Hematopoietic multipotent progenitor cell treated with erythropoietin and hydrocortisone succinate and interleukin-3 and kit ligand, for 8 days (in vitro differentiated cells): ENCODE results near the gene APBA1.

Experiments
- DNase-seq: peaks from one replicate; pipeline ENCODE4 v3.0.0-alpha.2; 2015

Gene APBA1

GRCh38 chr9:69655065-69655464 lies 17.1 kb downstream of the APBA1 start:
- DNase-seq: no peak

GRCh38 chr9:69653261-69653660 lies 18.9 kb downstream of the APBA1 start:
- DNase-seq: no peak

DNA sequence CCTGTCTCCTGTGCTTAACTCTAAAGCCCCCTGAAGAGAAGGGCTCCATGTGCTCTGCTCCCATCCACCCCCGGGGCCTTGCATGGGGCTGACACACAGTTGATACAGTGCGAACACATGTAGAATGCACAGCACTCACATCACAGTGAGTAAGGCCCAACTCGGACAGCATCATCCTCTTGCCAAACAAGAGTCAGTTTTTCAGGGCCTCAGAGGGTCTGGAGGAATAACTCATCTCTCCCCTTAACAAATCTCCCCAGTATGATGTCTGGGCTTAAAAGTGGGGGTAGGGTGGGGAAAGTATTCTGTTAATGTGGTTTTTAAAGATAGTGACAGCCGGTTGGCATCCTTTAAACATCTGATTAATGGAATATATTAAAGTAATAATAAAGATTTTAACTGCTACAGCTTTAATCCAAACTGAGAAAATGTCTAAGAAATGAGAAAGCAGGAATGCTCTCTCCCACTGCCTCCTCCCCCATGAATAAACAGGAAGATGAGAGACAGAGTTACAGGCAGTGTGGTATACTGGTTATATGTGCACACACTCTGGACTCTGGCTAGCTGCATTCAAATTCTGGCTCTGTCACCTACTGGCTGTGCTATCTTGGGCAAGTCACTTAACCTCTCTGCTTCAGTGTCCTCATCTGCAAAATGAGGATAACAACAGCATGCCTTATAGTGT lies 22.5 kb downstream of the APBA1 start:
- DNase-seq: no peak

GRCh38 chr9:69647804-69648203 lies 24.4 kb downstream of the APBA1 start:
- no peak for DNase-seq

GRCh38 chr9:69646810-69647209 lies 25.4 kb downstream of the APBA1 start:
- no peak for DNase-seq

GRCh38 chr9:69645488-69645887 lies 26.7 kb downstream of the APBA1 start:
- DNase-seq: no peak

- no peak for DNase-seq
Observed at GRCh38 chr9:69643098-69643497, 29.1 kb downstream of the APBA1 start.

GRCh38 chr9:69637817-69638200 lies 34.4 kb downstream of the APBA1 start:
- no peak for DNase-seq

DNA sequence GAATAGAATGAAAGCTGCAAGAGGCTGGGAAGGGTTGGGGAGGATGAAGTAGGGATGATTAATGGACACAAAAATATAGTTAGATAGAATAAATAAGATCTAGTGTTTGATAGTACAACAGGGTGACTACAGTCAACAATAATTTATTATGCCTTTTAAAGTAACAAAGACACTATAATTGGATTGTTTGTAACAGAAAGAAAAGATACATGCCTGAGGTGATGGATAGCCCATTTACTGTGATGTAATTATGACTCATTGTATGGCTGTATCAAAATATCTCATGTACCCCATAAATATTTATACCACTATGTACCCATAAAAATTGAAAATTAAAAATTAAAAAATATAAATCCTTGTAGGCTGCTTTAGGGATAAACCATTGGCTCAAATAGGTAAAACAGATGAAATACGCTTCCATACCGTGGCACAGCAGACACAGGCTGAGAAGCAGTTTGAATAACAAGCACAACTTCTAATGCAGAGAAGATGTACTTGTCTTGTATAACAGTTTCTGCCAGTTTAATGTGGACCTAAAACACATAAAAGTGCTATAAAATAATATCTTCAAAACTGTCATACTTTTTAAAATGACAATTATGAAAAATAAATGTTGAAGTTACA lies 34.9 kb downstream of the APBA1 start:
- no peak for DNase-seq

DNA sequence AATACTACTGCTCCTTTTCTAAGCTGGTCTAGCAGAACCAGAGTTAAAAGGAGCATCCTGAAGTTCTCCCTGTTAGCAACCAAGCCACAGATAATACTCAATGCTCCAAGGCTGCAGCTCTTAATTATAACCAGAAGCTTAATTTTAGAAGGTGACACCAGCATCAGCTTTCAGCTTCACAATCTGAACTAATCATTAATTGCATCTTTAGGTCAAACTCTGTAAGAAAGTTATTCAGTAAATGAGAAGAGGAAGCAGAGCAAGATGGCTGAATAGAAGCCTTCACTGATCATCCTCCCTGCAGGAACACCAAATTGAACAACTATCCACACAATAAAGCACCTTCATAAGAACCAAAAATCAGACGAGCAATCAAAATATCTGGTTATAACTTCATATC lies 38.5 kb downstream of the APBA1 start:
- DNase-seq: no peak

DNA sequence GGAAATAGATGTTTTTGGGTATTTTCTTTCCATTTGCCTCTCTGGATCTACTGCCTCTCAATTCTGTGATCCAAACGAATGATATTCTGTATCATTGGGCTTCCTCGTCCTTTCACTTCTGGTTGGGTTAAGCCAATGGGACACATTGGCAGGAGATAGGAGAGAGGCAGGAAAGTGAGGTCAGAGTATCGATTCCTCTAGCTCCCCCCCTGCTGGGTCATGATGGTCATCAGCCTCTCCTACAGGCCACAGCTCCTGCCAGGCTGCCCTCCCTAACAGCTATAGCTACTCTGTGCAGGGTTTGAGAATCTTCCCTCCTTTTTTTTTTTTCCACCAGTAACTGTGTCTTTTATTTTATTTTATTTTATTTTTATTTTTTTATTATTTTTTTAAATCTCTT lies 39.4 kb downstream of the APBA1 start:
- DNase-seq: no peak

GRCh38 chr9:69627281-69627680 lies 44.9 kb downstream of the APBA1 start:
- no peak for DNase-seq

- no peak for DNase-seq
Observed at GRCh38 chr9:69623276-69623675, 48.9 kb downstream of the APBA1 start.

DNA sequence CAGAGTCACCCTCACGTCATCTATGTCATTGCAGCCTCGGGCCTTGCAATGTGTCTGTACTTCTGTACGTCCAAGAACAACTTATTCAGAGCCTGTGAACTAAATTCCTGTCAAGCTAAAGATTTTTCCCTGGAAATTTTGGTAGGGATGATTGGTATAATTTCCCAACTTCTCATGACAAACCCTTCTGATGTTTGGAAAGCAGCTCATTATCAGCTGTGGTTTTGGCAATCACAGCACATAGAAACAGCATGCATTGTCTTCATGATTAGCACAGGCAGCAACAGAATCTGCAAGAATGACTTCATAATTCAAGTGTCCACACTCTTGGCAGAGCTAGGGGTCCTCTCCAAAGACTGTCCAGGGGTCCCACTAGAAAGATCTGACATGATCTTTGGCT lies 49.5 kb downstream of the APBA1 start:
- DNase-seq: no peak

DNA sequence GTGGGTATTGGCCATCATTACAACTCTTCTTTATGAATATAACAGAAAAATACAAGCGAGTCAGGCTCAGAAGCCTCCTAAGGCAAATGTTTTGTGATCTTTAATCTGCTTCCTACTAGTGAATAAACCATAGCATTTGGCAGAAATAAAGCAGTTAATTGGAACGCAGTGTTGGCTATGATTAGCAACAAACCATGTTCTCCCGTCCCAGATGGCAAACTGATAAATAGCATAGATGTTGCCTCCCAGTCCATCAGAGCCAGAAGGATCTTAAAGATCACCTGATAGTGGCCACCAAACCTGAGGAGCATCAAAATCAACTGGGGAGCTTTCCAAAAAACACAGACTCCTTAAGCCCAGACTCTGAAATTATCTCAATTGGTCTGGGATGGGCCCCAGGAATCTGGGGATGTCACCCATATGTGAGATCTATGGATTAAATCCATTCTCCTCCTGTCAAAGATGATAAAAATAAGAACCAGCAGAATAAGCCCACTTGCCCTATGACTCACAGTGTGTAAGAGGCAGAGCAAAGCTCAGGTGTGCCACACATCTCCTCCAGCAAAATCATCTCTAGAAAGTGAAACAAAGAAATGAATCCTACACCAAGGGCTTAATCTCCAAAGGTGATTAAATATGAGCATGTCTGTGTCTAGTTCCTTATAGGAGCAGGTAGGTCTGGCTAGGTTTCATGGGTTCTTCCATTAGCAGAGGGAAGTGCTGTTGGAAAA lies 50.3 kb downstream of the APBA1 start:
- DNase-seq: no peak

- no peak for DNase-seq
Observed at GRCh38 chr9:69620731-69621130, 51.4 kb downstream of the APBA1 start.

DNA sequence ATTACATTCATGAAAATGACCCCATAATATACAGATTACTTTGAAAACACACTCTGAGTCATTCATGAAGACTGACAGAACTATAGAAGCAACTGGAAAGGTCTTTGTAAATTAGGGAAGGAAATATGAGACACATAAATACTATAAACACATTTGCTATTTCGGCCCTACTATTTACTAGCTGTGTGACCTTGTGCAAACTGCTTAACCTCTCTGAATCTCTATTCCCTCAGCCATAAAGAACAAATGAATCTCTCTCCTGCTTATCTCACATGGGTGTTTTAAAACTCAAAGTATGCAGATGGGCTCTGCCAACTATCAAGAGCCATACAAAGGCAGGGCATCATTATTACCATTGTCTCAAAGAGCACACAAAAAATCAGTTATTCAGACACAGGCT lies 52.9 kb downstream of the APBA1 start:
- no peak for DNase-seq

- DNase-seq: no peak
Observed at GRCh38 chr9:69617006-69617405, 55.2 kb downstream of the APBA1 start.

DNA sequence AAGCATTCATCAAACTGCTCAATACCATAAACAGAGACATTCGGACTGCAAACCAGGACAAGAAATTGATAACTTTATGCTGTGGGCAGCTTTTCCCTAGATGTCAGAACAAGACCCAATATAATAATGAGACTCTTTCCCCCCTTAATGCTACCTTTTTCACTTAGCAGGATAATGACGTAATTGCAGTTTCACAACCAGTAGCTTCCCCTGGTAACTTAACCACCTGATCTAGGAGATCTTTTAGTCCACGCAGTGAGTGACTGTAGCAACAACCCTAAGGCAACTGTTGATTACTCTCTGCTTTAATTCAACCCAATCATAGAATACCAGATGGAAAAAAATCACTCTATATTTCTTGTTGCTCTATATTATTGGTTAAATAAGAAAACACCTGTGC lies 56.3 kb downstream of the APBA1 start:
- DNase-seq: no peak

DNA sequence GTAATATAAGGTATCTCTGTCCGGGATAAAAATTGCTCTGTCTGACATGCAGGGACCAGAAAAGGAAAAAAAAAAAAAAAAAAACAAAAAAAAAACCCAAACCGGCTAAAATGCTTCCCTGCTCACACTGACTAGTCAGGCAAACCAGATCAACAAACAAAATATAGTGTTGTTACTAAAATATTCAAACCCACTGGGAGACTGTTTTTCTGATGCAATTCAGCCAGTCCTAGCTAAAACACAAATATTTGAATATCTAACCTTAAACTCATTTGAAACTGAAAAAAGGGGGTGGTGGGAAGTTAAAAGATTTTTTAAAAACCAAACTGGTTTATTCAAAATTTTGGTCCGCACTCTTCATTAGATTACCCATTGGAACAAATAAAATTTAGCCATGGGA lies 61.0 kb downstream of the APBA1 start:
- no peak for DNase-seq

DNA sequence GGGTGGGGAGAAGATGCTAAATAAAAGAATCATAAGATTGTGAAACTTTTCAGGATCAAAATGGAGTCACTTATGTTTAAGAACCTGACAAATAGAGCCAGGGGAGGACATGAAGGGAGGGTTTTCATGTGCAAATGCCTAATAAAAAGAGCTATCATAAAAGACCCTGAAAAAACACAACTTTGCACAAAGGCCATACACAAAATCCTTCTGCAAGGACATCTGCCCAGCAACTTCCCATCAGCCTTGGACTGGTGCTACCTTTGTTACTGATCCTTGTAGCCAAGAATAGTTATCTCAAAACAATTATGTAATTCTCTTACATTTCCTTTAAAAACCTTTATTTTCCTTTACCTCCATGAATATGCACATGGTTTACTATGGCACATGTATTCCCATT lies 63.0 kb downstream of the APBA1 start:
- DNase-seq: no peak

- no peak for DNase-seq
Observed at GRCh38 chr9:69606089-69606488, 66.1 kb downstream of the APBA1 start.

DNA sequence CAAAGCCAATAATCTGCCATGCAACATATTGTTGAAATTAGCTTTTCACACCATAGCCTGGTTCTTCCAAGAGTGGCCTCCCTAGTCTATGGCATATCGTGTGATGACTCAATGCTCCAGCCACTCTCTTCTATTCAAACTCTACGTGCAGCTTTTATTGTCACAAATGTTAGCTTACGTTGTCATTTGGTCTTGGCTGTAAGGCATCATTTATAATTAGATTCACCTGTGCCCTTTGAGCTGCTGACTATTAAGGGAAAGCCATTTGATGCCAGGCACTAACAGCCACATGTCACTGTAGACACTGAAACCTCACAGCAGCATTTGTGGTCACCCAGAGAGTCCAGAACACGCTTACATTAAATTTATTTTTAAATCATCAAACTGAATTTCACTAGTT lies 66.8 kb downstream of the APBA1 start:
- no peak for DNase-seq

- DNase-seq: no peak
Observed at GRCh38 chr9:69604568-69605219, 67.5 kb downstream of the APBA1 start.
